H1 (cell line): ENCODE measurements around the gene MAPK8. TPM values are rescaled to one million over a fixed set of nuclear protein-coding genes. Genes with fewer than 3 reads are reported as not detected.

Experiments used
- CTCF ChIA-PET: fragments of 300-600 bp; sonication (Branson Sonifier 250); formaldehyde crosslinking; loops from one replicate; lab custom pipeline; 2021; ENCODE audit not compliant: partially characterized antibody; lab: Charles Lee
- POLR2A ChIA-PET: fragments of 300-600 bp; sonication (Branson Sonifier 250); formaldehyde crosslinking; loops from one replicate; lab custom pipeline; 2021; ENCODE audit warnings: inconsistent platforms; ENCODE audit not compliant: partially characterized antibody; lab: Charles Lee
- DNase-seq, 2 experiments: peaks; one replicate each; pipeline versions ENCODE4 v3.0.0 to v3.0.0-alpha.2; 2010 to 2022; ENCODE audit warnings: low spot score in 2 of 2, low read depth in 1 of 2, mixed read lengths in 1 of 2
- FAIRE-seq: peaks from 2 replicates; lab custom pipeline; 2011; peaks lifted over from hg19 to GRCh38; lab: Jason Lieb, UNC
- H2AFZ ChIP-seq: 2 replicates; pipeline ENCODE4 v1.8.1; 2012; ENCODE audit warnings: low read length, inconsistent platforms
- H2AK5ac ChIP-seq: 2 replicates; pipeline ENCODE4 v1.6.1; 2013; ENCODE audit warnings: low read depth, low read length
- H2BK120ac ChIP-seq: replicated peaks from 2 replicates; pipeline ENCODE3; 2013; ENCODE audit warnings: low read depth, low read length, inconsistent platforms
- H2BK12ac ChIP-seq: 2 replicates; pipeline ENCODE4 v1.6.1; 2013; ENCODE audit warnings: low read depth, low read length
- H2BK15ac ChIP-seq: 2 replicates; pipeline ENCODE4 v1.6.1; 2013; ENCODE audit warnings: low read length
- H2BK20ac ChIP-seq: 2 replicates; pipeline ENCODE4 v1.6.1; 2013; ENCODE audit warnings: low read length
- H2BK5ac ChIP-seq: 2 replicates; pipeline ENCODE4 v1.6.1; 2013; ENCODE audit warnings: low read depth, low read length
- H3K14ac ChIP-seq: 2 replicates; pipeline ENCODE4 v1.6.1; 2013; ENCODE audit warnings: inconsistent platforms; ENCODE audit not compliant: insufficient read length
- H3K18ac ChIP-seq: 2 replicates; pipeline ENCODE4 v1.6.1; 2013; ENCODE audit warnings: low read length; ENCODE audit errors: extremely low read depth
- H3K23ac ChIP-seq: 2 replicates; pipeline ENCODE4 v1.6.1; 2013; ENCODE audit warnings: inconsistent platforms; ENCODE audit not compliant: insufficient read length
- H3K23me2 ChIP-seq: 2 replicates; pipeline ENCODE4 v1.6.1; 2013; ENCODE audit warnings: low read depth, low read length
- H3K27ac ChIP-seq: 2 replicates; pipeline ENCODE4 v1.6.1; 2011; ENCODE audit warnings: low read depth, low read length, inconsistent platforms
- H3K27me3 ChIP-seq, 4 experiments: replicated peaks in 1 of 4; 1 replicate in 1 of 4; 2 replicates in 3 of 4; pipeline versions ENCODE4 v1.6.1 to v1.8.1; 2011 to 2013; ENCODE audit warnings: low read length in 3 of 4, mild to moderate bottlenecking in 3 of 4, inconsistent platforms in 2 of 4, mixed read lengths in 2 of 4, moderate library complexity in 1 of 4; ENCODE audit not compliant: control insufficient read depth in 3 of 4, insufficient read depth in 3 of 4; ENCODE audit errors: extremely low read depth in 1 of 4
- H3K36me3 ChIP-seq, 4 experiments: 2 replicates each; pipeline versions ENCODE4 v1.6.1 to v1.8.1; 2011 to 2013; ENCODE audit warnings: mild to moderate bottlenecking in 4 of 4, low read length in 3 of 4, moderate library complexity in 2 of 4, control low read depth in 1 of 4, inconsistent platforms in 1 of 4; ENCODE audit not compliant: insufficient read depth in 4 of 4, control insufficient read depth in 2 of 4
- H3K4ac ChIP-seq: replicated peaks from 2 replicates; pipeline ENCODE3; 2013; ENCODE audit warnings: low read length, low read depth, mixed read lengths, inconsistent platforms; ENCODE audit not compliant: insufficient read length
- H3K4me1 ChIP-seq, 4 experiments: replicated peaks in 1 of 4; 1 replicate in 1 of 4; 2 replicates in 3 of 4; pipeline versions ENCODE4 v1.6.1 to v1.8.1; 2011 to 2013; ENCODE audit warnings: low read length in 3 of 4, inconsistent platforms in 2 of 4, mixed read lengths in 1 of 4; ENCODE audit not compliant: insufficient read depth in 4 of 4, control insufficient read depth in 3 of 4
- H3K4me2 ChIP-seq, 2 experiments: 2 replicates each; pipeline versions ENCODE4 v1.6.1 to v1.8.1; 2011 to 2013; ENCODE audit warnings: low read depth in 2 of 2, low read length in 2 of 2, control low read depth in 1 of 2, inconsistent platforms in 1 of 2, mild to moderate bottlenecking in 1 of 2; ENCODE audit not compliant: insufficient read depth in 1 of 2
- H3K4me3 ChIP-seq, 4 experiments: fragments of 200-600, 300-600 bp in 1 of 4; sonication (generic), shearing (Covaris generic), sonication (Bioruptor Twin) in 1 of 4; 2 replicates each; pipeline versions ENCODE4 v1.5.1 to v1.8.1; 2011 to 2016; ENCODE audit warnings: low read length in 4 of 4, low read depth in 3 of 4, control low read depth in 2 of 4, inconsistent platforms in 2 of 4, mild to moderate bottlenecking in 2 of 4, mixed read lengths in 1 of 4, moderate library complexity in 1 of 4; ENCODE audit not compliant: insufficient read depth in 2 of 4; ENCODE audit errors: extremely low read depth in 1 of 4
- H3K56ac ChIP-seq: replicated peaks from 2 replicates; pipeline ENCODE3; 2013; ENCODE audit warnings: low read depth, mild to moderate bottlenecking, mixed read lengths, low read length, inconsistent platforms; ENCODE audit not compliant: insufficient read length
- H3K79me1 ChIP-seq: 2 replicates; pipeline ENCODE4 v1.6.1; 2013; ENCODE audit warnings: low read depth, low read length, control low read depth
- H3K79me2 ChIP-seq, 2 experiments: 2 replicates each; pipeline versions ENCODE4 v1.6.1 to v1.8.1; 2012 to 2013; ENCODE audit warnings: low read length in 2 of 2, mild to moderate bottlenecking in 2 of 2, inconsistent platforms in 1 of 2; ENCODE audit not compliant: insufficient read depth in 2 of 2, control insufficient read depth in 1 of 2
- H3K9ac ChIP-seq, 4 experiments: replicated peaks in 1 of 4; 1 replicate in 1 of 4; 2 replicates in 3 of 4; pipeline versions ENCODE4 v1.6.1 to v1.8.1; 2011 to 2013; ENCODE audit warnings: low read depth in 3 of 4, low read length in 3 of 4, control low read depth in 2 of 4, mild to moderate bottlenecking in 2 of 4, moderate library complexity in 2 of 4, inconsistent platforms in 1 of 4; ENCODE audit errors: extremely low read depth in 1 of 4
- H3K9me3 ChIP-seq, 2 experiments: 2 replicates each; pipeline versions ENCODE4 v1.6.1 to v1.8.1; 2012 to 2013; ENCODE audit warnings: mild to moderate bottlenecking in 2 of 2, moderate library complexity in 2 of 2, control low read depth in 1 of 2, inconsistent platforms in 1 of 2, low read depth in 1 of 2, low read length in 1 of 2, mixed read lengths in 1 of 2; ENCODE audit not compliant: insufficient read depth in 2 of 2
- H4K20me1 ChIP-seq, 2 experiments: replicated peaks in 1 of 2; 2 replicates each; pipeline versions ENCODE3 to v1.8.1; 2011 to 2013; ENCODE audit warnings: inconsistent platforms in 2 of 2, low read length in 2 of 2, mild to moderate bottlenecking in 1 of 2; ENCODE audit not compliant: insufficient read depth in 2 of 2, control insufficient read depth in 1 of 2
- H4K5ac ChIP-seq: 2 replicates; pipeline ENCODE4 v1.6.1; 2013; ENCODE audit warnings: low read length, low read depth, mixed read lengths, inconsistent platforms; ENCODE audit not compliant: insufficient read length
- H4K8ac ChIP-seq: 2 replicates; pipeline ENCODE4 v1.8.0; 2013; ENCODE audit warnings: mild to moderate bottlenecking, moderate library complexity, low read length, inconsistent platforms; ENCODE audit not compliant: insufficient read depth; ENCODE audit errors: extremely low read depth
- H4K91ac ChIP-seq: replicated peaks from 2 replicates; pipeline ENCODE3; 2013; ENCODE audit warnings: low read length, mixed read lengths, inconsistent platforms; ENCODE audit not compliant: insufficient read length
- GTF2F1 ChIP-seq: IDR thresholded peaks from 2 replicates; pipeline ENCODE4 v1.6.1; 2012; ENCODE audit warnings: low read depth, low read length, improper control_type of control experiment, borderline replicate concordance
- RAD21 ChIP-seq, 2 experiments: IDR thresholded peaks in 1 of 2; conservative IDR thresholded peaks in 1 of 2; 2 replicates each; pipeline ENCODE4 v1.6.1; 2011; ENCODE audit warnings: low read depth in 2 of 2, low read length in 2 of 2, improper control_type of control experiment in 1 of 2, inconsistent platforms in 1 of 2, mild to moderate bottlenecking in 1 of 2, moderate library complexity in 1 of 2
- WGBS, 2 experiments: shearing (Covaris generic) in 1 of 2; methylation state at CpG; one replicate each; pipeline versions ENCODE4 v1.1.6 to v1.1.7; 2013 to 2015; ENCODE audit warnings: low lambda C conversion rate in 2 of 2, mixed read lengths in 2 of 2, inconsistent platforms in 1 of 2, low coverage in 1 of 2, missing lambda C conversion rate in 1 of 2; ENCODE audit not compliant: insufficient replicate concordance in 2 of 2, insufficient coverage in 1 of 2, insufficient read length in 1 of 2; ENCODE audit errors: extremely low coverage in 1 of 2, missing lambda C conversion rate in 1 of 2; 5-methylcytosine and 5-hydroxymethylcytosine counted together
- polyA plus RNA-seq, 7 experiments: library from polyadenylated mRNA; depleted of rRNA in 3 of 7; stranded (reverse) in 5 of 7; unstranded in 2 of 7; fragments of >200 nt in 5 of 7; fragments of 200-250 nt in 2 of 7; gene quantifications; 1 replicate in 5 of 7; 2 replicates in 1 of 7; 4 replicates in 1 of 7; pipeline versions ENCODE4 v1.2.1 to v1.2.3, GENCODE V29; 2011 to 2013; ENCODE audit warnings: missing spikeins in 2 of 7, mixed read lengths in 2 of 7
- total RNA-seq: library from RNA; stranded (reverse); fragmentation: NEBNext Ultra II Directional; extraction: Animal tissue kit (Norgen Biotek cat#: 25700); gene quantifications from 2 replicates; pipeline ENCODE4 v1.2.1, GENCODE V29; 2021

The MAPK8 gene
- total and polyA plus RNA-seq, 2 of the 8 experiments (the other 6 are each of a cell fraction or from before 2014, with no cell fraction given), result 23.3 to 71.3 TPM

DNA sequence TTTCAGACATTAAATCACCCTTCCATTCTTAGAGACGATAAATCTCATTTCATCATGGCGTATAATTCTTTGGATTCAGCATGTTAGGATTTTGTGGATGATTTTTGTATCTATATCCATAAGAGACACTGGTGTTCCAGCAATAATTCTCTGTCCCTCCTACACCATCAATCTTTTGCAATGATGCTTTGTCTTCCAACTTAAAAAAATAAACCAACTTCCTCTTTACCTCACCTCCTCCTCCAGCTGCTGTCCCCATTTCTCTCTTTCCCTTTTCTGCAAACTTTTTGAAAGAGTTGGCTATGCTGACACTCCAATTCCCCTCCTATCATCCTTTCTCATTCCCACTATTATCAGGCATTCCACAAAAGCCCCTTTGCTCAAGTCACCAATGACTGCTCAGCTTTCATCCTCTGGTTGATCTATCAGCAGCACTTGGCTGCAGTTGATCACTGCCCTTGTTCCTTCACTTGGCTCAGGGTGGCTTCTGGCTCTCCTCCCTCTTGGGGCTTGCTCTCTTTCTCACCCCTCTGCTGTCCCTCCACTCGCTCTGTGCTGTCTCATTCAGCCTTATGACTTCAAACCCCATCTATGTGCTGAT is 168.4 kb downstream of the MAPK8 start:
- no peak overlapping the region for H3K4me2 ChIP-seq
- H3K18ac ChIP-seq, result peak overlapping the region; percentile 32; the same call in 1 of the 2 replicates
- H2BK15ac ChIP-seq, result no peak overlapping the region
- no peaks in the 10 kb centered on the region for H3K79me2 ChIP-seq
- ChIA-PET CTCF (interaction anchor here (0.8 to 1.3 kb wide), 6 partner anchors 15 to 181 kb away, joined by 3 to 4 read pairs (median 3); no protein-coding TSS in a partner anchor), POLR2A (no interaction called here)
- H2BK5ac ChIP-seq, result no peak overlapping the region
- no peak overlapping the region for H4K8ac ChIP-seq
- no peaks in the 10 kb centered on the region for H3K23me2 ChIP-seq
- DNase-seq (peak in 1 of 2 experiments; percentile 19), FAIRE-seq (no peak)
- no peak overlapping the region for H3K9ac ChIP-seq
- no peak overlapping the region for H2AFZ ChIP-seq
- no peak overlapping the region for H3K23ac ChIP-seq
- no peaks in the 10 kb centered on the region for H4K20me1 ChIP-seq
- no peaks in the 10 kb centered on the region for H3K27me3 ChIP-seq
- H2AK5ac ChIP-seq, result no peak overlapping the region; the same call in 1 of the 2 replicates
- TF ChIP-seq GTF2F1 (no peak), RAD21 (IDR thresholded peaks at IDR 0.05 in 1 of 2, conservative IDR thresholded peaks at IDR 0.05 in 1 of 2; ENCODE audit: low read depth in 2 of 2, low read length in 2 of 2) (no peak)
- H3K79me1 ChIP-seq, result 0 out of 2 replicates have a peak, but pooled peaks cover 2% of the 10 kb centered on the region
- H3K36me3 ChIP-seq, result no peaks in the 10 kb centered on the region
- 0 out of 2 replicates have a peak overlapping the region, but pooled peaks have one; percentile 74 for H2BK20ac ChIP-seq
- H3K56ac ChIP-seq, result no peak overlapping the region
- H4K91ac ChIP-seq, result peak overlapping the region; percentile 16
- H2BK12ac ChIP-seq, result peak overlapping the region; percentile 64; the same call in 1 of the 2 replicates
- WGBS, 2 experiments, result 86% methylated on average over 3 of the region's 3 CpGs; no CpG with 5 or more reads in 1 of the 2 experiments
- no peak overlapping the region for H3K14ac ChIP-seq
- no peak overlapping the region for H3K4me3 ChIP-seq
- no peaks in the 10 kb centered on the region for H3K9me3 ChIP-seq
- no peak overlapping the region for H4K5ac ChIP-seq
- H3K4ac ChIP-seq, result no peak overlapping the region
- H3K27ac ChIP-seq, result no peak overlapping the region
- peaks cover 3 to 10% (median 6%) of the 10 kb centered on the region in 4 experiments for H3K4me1 ChIP-seq
- no peak overlapping the region for H2BK120ac ChIP-seq
